ENCODE results near the gene OTULIN. TPM values are rescaled to one million over a fixed set of nuclear protein-coding genes. Genes with fewer than 3 reads are reported as not detected.

OTULIN gene
- total RNA-seq, 1 experiment from 2014 or later: 22.4 TPM

DNA sequence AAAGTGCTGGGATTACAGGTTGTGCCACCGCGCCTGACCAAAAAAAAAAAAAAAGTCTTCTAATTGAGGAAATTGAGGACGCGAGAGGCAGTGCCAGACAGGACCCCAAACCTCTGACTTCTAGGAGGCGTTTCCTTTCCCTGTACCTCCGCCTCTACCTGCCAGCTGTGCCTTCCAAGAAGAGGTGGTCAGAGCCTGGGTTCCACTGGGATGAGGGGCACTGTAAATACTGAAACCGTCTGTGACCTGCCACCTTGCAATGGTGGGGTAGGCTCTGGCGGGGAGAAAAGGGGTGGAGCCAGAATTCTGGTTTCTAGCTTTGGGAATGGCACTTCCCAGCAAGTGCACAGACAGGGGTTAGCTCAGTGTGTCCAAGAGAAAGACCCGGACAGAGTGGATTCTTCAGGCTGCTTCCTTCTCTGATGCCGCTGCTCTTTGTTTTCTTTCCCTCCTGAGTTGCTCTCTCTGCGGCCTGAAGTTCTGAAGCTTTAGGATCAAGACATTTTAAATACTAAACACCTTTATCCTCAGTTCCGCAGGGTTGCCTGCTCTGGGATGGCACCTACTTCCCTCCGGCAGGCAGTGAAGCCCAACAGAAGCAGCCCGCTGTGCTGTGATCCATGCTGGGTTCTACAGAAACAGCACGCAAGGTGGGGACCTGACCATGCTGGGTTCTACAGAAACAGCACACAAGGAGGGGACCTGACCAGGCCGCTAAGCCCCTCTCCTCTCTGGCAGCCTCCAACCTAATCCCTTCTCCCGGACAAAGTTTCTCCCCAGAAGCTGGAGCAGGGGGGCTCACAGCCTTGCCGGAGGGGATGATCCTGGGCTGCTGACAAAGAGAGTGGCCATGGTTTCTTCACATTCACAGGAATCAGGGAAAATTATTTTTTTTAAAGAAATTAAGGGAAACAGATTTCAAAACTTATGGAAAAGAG, 65.2 kb downstream of the OTULIN start:
- ChIA-PET POLR2A (ENCODE audit: unreplicated experiment) (no interaction called here), CTCF (no interaction called here)
- H3K9me2 ChIP-seq (replicated peaks; ENCODE audit: low read length): no peaks in the 10 kb centered on the region
- DNase-seq: no peak
- no peaks in the 10 kb centered on the region for H3F3A ChIP-seq (ENCODE audit: low read length, unreplicated experiment)
- peaks cover 10% of the 10 kb centered on the region for H3K4me1 ChIP-seq (ENCODE audit: insufficient read depth, low read length)
- ATAC-seq: no peak
- H3K36me3 ChIP-seq (ENCODE audit: low read depth, low read length): no peaks in the 10 kb centered on the region
- H4K20me1 ChIP-seq (ENCODE audit: low read length): no peaks in the 10 kb centered on the region
- no peaks in the 10 kb centered on the region for H3K79me2 ChIP-seq (ENCODE audit: low read length)
- TF ChIP-seq, protein P1, sequence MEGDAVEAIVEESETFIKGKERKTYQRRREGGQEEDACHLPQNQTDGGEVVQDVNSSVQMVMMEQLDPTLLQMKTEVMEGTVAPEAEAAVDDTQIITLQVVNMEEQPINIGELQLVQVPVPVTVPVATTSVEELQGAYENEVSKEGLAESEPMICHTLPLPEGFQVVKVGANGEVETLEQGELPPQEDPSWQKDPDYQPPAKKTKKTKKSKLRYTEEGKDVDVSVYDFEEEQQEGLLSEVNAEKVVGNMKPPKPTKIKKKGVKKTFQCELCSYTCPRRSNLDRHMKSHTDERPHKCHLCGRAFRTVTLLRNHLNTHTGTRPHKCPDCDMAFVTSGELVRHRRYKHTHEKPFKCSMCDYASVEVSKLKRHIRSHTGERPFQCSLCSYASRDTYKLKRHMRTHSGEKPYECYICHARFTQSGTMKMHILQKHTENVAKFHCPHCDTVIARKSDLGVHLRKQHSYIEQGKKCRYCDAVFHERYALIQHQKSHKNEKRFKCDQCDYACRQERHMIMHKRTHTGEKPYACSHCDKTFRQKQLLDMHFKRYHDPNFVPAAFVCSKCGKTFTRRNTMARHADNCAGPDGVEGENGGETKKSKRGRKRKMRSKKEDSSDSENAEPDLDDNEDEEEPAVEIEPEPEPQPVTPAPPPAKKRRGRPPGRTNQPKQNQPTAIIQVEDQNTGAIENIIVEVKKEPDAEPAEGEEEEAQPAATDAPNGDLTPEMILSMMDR (conservative IDR thresholded peaks at IDR 0.05; ENCODE audit: low read depth, low read length): no peak
- no peak for TF ChIP-seq EZH2phosphoT487 (IDR thresholded peaks at IDR 0.05; ENCODE audit: borderline replicate concordance, low read length)
- TF ChIP-seq EZH2 (IDR thresholded peaks at IDR 0.05; ENCODE audit: low read length, unreplicated experiment): no peak
- H3K27me3 ChIP-seq (ENCODE audit: low read length): no peaks in the 10 kb centered on the region
- no peak overlapping the region for H2AFZ ChIP-seq (ENCODE audit: low read length)
- intact Hi-C loops (cut with micrococcal nuclease): loop anchor here (5.0 kb wide), 1 partner anchor 143 kb away; the partner anchor contains the start of gene ANKH
- no peaks in the 10 kb centered on the region for H3K9me3 ChIP-seq (ENCODE audit: low read length)
- no peak overlapping the region for H3K27ac ChIP-seq (ENCODE audit: low read length)
- no peak overlapping the region for H3K9ac ChIP-seq (ENCODE audit: low read length)
- no peak overlapping the region for H3K4me2 ChIP-seq (ENCODE audit: low read length)
- BruUV-seq (replicated peaks): no TSS peak
- H3K4me3 ChIP-seq (ENCODE audit: low read length): no peak overlapping the region

DNA sequence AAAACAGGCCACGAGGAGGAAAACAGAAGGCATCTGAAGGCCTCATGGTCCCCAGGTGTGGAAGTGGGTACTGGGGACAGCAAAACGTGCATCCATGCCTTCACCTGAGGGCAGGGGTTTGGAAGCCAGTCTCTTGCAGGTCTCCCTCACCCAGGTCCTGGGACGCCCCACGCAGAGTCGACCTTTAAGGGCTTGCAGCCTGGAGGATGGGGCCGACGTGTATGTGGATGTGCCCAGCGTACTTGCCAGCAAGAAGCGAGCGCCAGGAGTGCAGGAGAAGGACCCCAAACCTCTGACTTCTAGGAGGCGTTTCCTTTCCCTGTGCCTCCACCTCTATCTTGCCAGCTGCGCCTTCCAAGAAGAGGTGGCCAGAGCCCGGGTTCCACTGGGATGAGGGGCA, 65.9 kb downstream of the OTULIN start:
- no TSS peak for BruUV-seq (replicated peaks)
- Histone ChIP-seq H3K9ac (ENCODE audit: low read length) (no peak overlapping the region), H3K36me3 (ENCODE audit: low read depth, low read length) (no peaks in the 10 kb centered on the region), H3K27me3 (ENCODE audit: low read length) (no peaks in the 10 kb centered on the region), H3K27ac (ENCODE audit: low read length) (no peak overlapping the region), H3K4me3 (ENCODE audit: low read length) (no peak overlapping the region), H3K79me2 (ENCODE audit: low read length) (no peaks in the 10 kb centered on the region), H4K20me1 (ENCODE audit: low read length) (no peaks in the 10 kb centered on the region), H3K9me3 (ENCODE audit: low read length) (no peaks in the 10 kb centered on the region), H3K4me2 (ENCODE audit: low read length) (no peak overlapping the region), H3F3A (ENCODE audit: low read length, unreplicated experiment) (no peaks in the 10 kb centered on the region), H3K9me2 (replicated peaks; ENCODE audit: low read length) (no peaks in the 10 kb centered on the region), H2AFZ (ENCODE audit: low read length) (no peak overlapping the region), H3K4me1 (ENCODE audit: insufficient read depth, low read length) (peaks cover 10% of the 10 kb centered on the region)
- ATAC-seq (no peak), DNase-seq (no peak)
- intact Hi-C loops (cut with micrococcal nuclease): no loop called here
- no peak for TF ChIP-seq EZH2phosphoT487 (IDR thresholded peaks at IDR 0.05; ENCODE audit: borderline replicate concordance, low read length)
- no peak for TF ChIP-seq EZH2 (IDR thresholded peaks at IDR 0.05; ENCODE audit: low read length, unreplicated experiment)
- TF ChIP-seq, protein P1 (conservative IDR thresholded peaks at IDR 0.05; ENCODE audit: low read depth, low read length): no peak
- ChIA-PET POLR2A (ENCODE audit: unreplicated experiment) (no interaction called here), CTCF (no interaction called here)

DNA sequence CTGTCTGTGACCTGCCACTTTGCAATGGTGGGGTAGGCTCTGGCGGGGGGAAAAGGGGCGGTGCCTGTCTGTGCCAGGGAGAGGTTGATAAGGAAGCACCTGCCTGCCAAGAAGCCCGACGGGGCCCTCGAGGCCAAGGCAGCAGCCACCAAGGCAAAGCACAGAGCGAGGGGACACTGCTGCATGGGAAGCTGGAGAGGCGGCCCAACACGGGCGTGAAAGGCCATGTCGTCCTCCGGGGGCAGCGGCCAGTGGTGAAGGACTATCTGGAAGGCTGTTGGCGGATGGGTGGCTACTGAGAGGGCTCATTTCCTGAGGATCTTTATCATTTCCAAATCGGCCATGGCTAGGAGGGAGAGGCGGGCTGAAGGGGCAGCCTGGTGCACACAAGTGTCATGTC, 66.4 kb downstream of the OTULIN start:
- BruUV-seq (replicated peaks): no TSS peak
- POLR2A ChIA-PET (ENCODE audit: unreplicated experiment): no interaction called here

More for the DNA sequence above, 66.4 kb downstream of the OTULIN start:
- Histone ChIP-seq H3K79me2 (ENCODE audit: low read length) (no peaks in the 10 kb centered on the region), H3K9me2 (replicated peaks; ENCODE audit: low read length) (no peaks in the 10 kb centered on the region), H4K20me1 (ENCODE audit: low read length) (no peaks in the 10 kb centered on the region), H3K9ac (ENCODE audit: low read length) (no peak overlapping the region), H3K9me3 (ENCODE audit: low read length) (no peaks in the 10 kb centered on the region), H2AFZ (ENCODE audit: low read length) (no peak overlapping the region), H3K27me3 (ENCODE audit: low read length) (no peaks in the 10 kb centered on the region), H3K36me3 (ENCODE audit: low read depth, low read length) (no peaks in the 10 kb centered on the region), H3K27ac (ENCODE audit: low read length) (no peak overlapping the region), H3K4me2 (ENCODE audit: low read length) (no peak overlapping the region), H3K4me3 (ENCODE audit: low read length) (no peak overlapping the region), H3K4me1 (ENCODE audit: insufficient read depth, low read length) (peaks cover 10% of the 10 kb centered on the region), H3F3A (ENCODE audit: low read length, unreplicated experiment) (no peaks in the 10 kb centered on the region)
- intact Hi-C loops (cut with micrococcal nuclease): no loop called here
- DNase-seq (no peak), ATAC-seq (no peak)
- TF ChIP-seq EZH2phosphoT487 (IDR thresholded peaks at IDR 0.05; ENCODE audit: borderline replicate concordance, low read length) (no peak), EZH2 (IDR thresholded peaks at IDR 0.05; ENCODE audit: low read length, unreplicated experiment) (no peak)
- TF ChIP-seq, protein P1 (conservative IDR thresholded peaks at IDR 0.05; ENCODE audit: low read depth, low read length): no peak
- CTCF ChIA-PET: no interaction called here
